ENCODE measurements around the gene DNAH17. TPM values are rescaled to one million over a fixed set of nuclear protein-coding genes. Genes with fewer than 3 reads are reported as not detected.
A peak's percentile ranks its signal among the peaks of the same experiment; 100 is the strongest.

The DNAH17 gene
- total RNA-seq, 1 donor from 2014 or later: 0.54 TPM

GRCh38 chr17:78544881-78545755 is 32.1 kb downstream of the DNAH17 start:
- Mint-ChIP-seq H3K27me3 (ENCODE audit: unreplicated experiment) (no peaks in the 10 kb centered on the region), H3K4me1 (ENCODE audit: unreplicated experiment) (peaks cover 11% of the 10 kb centered on the region), H3K36me3 (ENCODE audit: unreplicated experiment) (peaks cover 3% of the 10 kb centered on the region), H3K9me3 (ENCODE audit: unreplicated experiment) (peaks cover 8% of the 10 kb centered on the region), H3K4me3 (ENCODE audit: unreplicated experiment) (no peak overlapping the region), H3K27ac (ENCODE audit: unreplicated experiment) (no peak overlapping the region)
- no peak for TF ChIP-seq CTCF (IDR thresholded peaks at IDR 0.05)
- DNase-seq (ENCODE audit: extremely low spot score, unreplicated experiment): no peak

GRCh38 chr17:78541488-78542206 is 35.5 kb downstream of the DNAH17 start:
- DNase-seq (ENCODE audit: extremely low spot score, unreplicated experiment): no peak
- no peaks in the 10 kb centered on the region for H3K36me3 Mint-ChIP-seq (ENCODE audit: unreplicated experiment)

GRCh38 chr17:78539781-78540180 is 37.4 kb downstream of the DNAH17 start:
- no peak for DNase-seq (ENCODE audit: extremely low spot score, unreplicated experiment)
- Mint-ChIP-seq H3K9me3 (ENCODE audit: unreplicated experiment) (no peaks in the 10 kb centered on the region), H3K27ac (ENCODE audit: unreplicated experiment) (no peak overlapping the region), H3K4me3 (ENCODE audit: unreplicated experiment) (no peak overlapping the region), H3K36me3 (ENCODE audit: unreplicated experiment) (no peaks in the 10 kb centered on the region), H3K4me1 (ENCODE audit: unreplicated experiment) (peaks cover 23% of the 10 kb centered on the region), H3K27me3 (ENCODE audit: unreplicated experiment) (no peaks in the 10 kb centered on the region)
- no peak for TF ChIP-seq CTCF (IDR thresholded peaks at IDR 0.05)

More at GRCh38 chr17:78541488-78542206, 35.5 kb downstream of the DNAH17 start:
- H3K9me3 Mint-ChIP-seq (ENCODE audit: unreplicated experiment): no peaks in the 10 kb centered on the region
- peak overlapping the region; percentile 63 for H3K27ac Mint-ChIP-seq (ENCODE audit: unreplicated experiment)
- H3K27me3 Mint-ChIP-seq (ENCODE audit: unreplicated experiment): no peaks in the 10 kb centered on the region
- no peak for TF ChIP-seq CTCF (IDR thresholded peaks at IDR 0.05)
- peaks cover 11% of the 10 kb centered on the region for H3K4me1 Mint-ChIP-seq (ENCODE audit: unreplicated experiment)
- H3K4me3 Mint-ChIP-seq (ENCODE audit: unreplicated experiment): no peak overlapping the region

- H3K36me3 Mint-ChIP-seq (ENCODE audit: unreplicated experiment): no peaks in the 10 kb centered on the region
- no peaks in the 10 kb centered on the region for H3K9me3 Mint-ChIP-seq (ENCODE audit: unreplicated experiment)
- H3K27me3 Mint-ChIP-seq (ENCODE audit: unreplicated experiment): no peaks in the 10 kb centered on the region
- peaks cover 31% of the 10 kb centered on the region for H3K4me1 Mint-ChIP-seq (ENCODE audit: unreplicated experiment)
- no peak for TF ChIP-seq CTCF (IDR thresholded peaks at IDR 0.05)
- no peak overlapping the region for H3K27ac Mint-ChIP-seq (ENCODE audit: unreplicated experiment)
- DNase-seq (ENCODE audit: extremely low spot score, unreplicated experiment): no peak
- H3K4me3 Mint-ChIP-seq (ENCODE audit: unreplicated experiment): no peak overlapping the region
Observed at GRCh38 chr17:78538033-78538776, 39.0 kb downstream of the DNAH17 start.

Data from osteocyte (in vitro differentiated cells).